OCI-LY7 (cell line): ENCODE measurements around the gene PHRF1. TPM values are rescaled to one million over a fixed set of nuclear protein-coding genes. Genes with fewer than 3 reads are reported as not detected.

ENCODE experiments used
- BruUV-seq: library from RNA; stranded (reverse); fragments of 400-500 nt; replicated peaks from 2 replicates; lab custom pipeline; 2021; lab: Mats Ljungman, UMichigan
- CTCF ChIA-PET: fragments of 300-600 bp; sonication (Branson Sonifier 250); formaldehyde crosslinking; loops from one replicate; lab custom pipeline; 2022; ENCODE audit warnings: antibody characterized with exemption; ENCODE audit not compliant: unreplicated experiment; lab: Charles Lee
- POLR2A ChIA-PET: fragments of 300-600 bp; sonication (Branson Sonifier 250); formaldehyde crosslinking; loops from one replicate; lab custom pipeline; 2022; ENCODE audit warnings: antibody characterized with exemption; lab: Charles Lee
- DNase-seq: peaks from one replicate; pipeline ENCODE4 v3.0.0-alpha.2; 2015; ENCODE audit warnings: low spot score
- H2AFZ ChIP-seq: fragments of 200-600 bp; sonication (generic), shearing (Covaris generic); 2 replicates; pipeline ENCODE4 v1.6.1; 2014; ENCODE audit warnings: mild to moderate bottlenecking, antibody characterized with exemption, low read length, moderate library complexity
- H3K27ac ChIP-seq: fragments of 200-600 bp; sonication (generic); 2 replicates; pipeline ENCODE4 v1.5.1; 2014; ENCODE audit warnings: mixed run types, low read depth, mild to moderate bottlenecking, moderate library complexity, low read length, inconsistent platforms; ENCODE audit not compliant: poor library complexity, severe bottlenecking
- H3K36me3 ChIP-seq: fragments of 200-600 bp; sonication (generic); 2 replicates; pipeline ENCODE4 v1.6.1; 2014; ENCODE audit warnings: mild to moderate bottlenecking, antibody characterized with exemption, low read length, moderate library complexity, mixed read lengths; ENCODE audit not compliant: insufficient read depth
- H3K4me1 ChIP-seq: fragments of 200-600 bp; sonication (generic); 2 replicates; pipeline ENCODE4 v1.5.1; 2014; ENCODE audit warnings: mild to moderate bottlenecking, low read length; ENCODE audit not compliant: insufficient read depth, poor library complexity, severe bottlenecking
- H3K4me2 ChIP-seq: fragments of 200-600 bp; sonication (generic); 2 replicates; pipeline ENCODE4 v1.6.1; 2014; ENCODE audit warnings: mild to moderate bottlenecking, low read length
- H3K4me3 ChIP-seq: fragments of 200-600 bp; sonication (generic); 2 replicates; pipeline ENCODE4 v1.5.1; 2014; ENCODE audit warnings: mild to moderate bottlenecking, low read depth, low read length; ENCODE audit not compliant: poor library complexity, severe bottlenecking
- H3K79me2 ChIP-seq: fragments of 200-600 bp; sonication (generic); 2 replicates; pipeline ENCODE4 v1.6.1; 2016; ENCODE audit warnings: low read depth, mild to moderate bottlenecking, low read length, moderate library complexity, mixed read lengths; ENCODE audit not compliant: insufficient read depth
- H3K9me2 ChIP-seq: fragments of 200-600 bp; sonication (generic); 2 replicates; pipeline ENCODE4 v1.6.1; 2016; ENCODE audit warnings: mild to moderate bottlenecking, low read length, mixed read lengths; ENCODE audit not compliant: insufficient read depth
- H3K9me3 ChIP-seq: fragments of 200-600 bp; sonication (generic); 2 replicates; pipeline ENCODE4 v1.6.1; 2014; ENCODE audit warnings: mild to moderate bottlenecking, mixed run types, low read length, mixed read lengths
- H4K20me1 ChIP-seq: fragments of 200-600 bp; sonication (generic); 2 replicates; pipeline ENCODE4 v1.6.1; 2014; ENCODE audit warnings: mild to moderate bottlenecking, antibody characterized with exemption, low read length, moderate library complexity, mixed read lengths; ENCODE audit not compliant: insufficient read depth
- EZH2phosphoT487 ChIP-seq: fragments of 200-600 bp; sonication (generic); IDR thresholded peaks from 2 replicates; pipeline ENCODE4 v1.6.1; 2018; ENCODE audit warnings: low read depth, borderline replicate concordance, mild to moderate bottlenecking, mixed run types, antibody characterized with exemption, low read length, moderate library complexity, mixed read lengths
- intact Hi-C: fragments of 100-400 bp; cut with micrococcal nuclease; formaldehyde crosslinking; loops from one replicate; pipeline ENCODE4 v1.10.0; 2022; ENCODE audit not compliant: unreplicated experiment
- total RNA-seq, 2 experiments: library from RNA; depleted of rRNA in 1 of 2; stranded (reverse); fragments of >200 nt in 1 of 2; shearing (Covaris generic) in 1 of 2; gene quantifications; 2 replicates each; pipeline ENCODE4 v1.2.3, GENCODE V29; 2014 to 2022
- TF ChIP-seq, protein P1 (sequence below): fragments of 200-600 bp; sonication (generic); conservative IDR thresholded peaks from 2 replicates; pipeline ENCODE4 v1.5.1; 2014; ENCODE audit warnings: mild to moderate bottlenecking, antibody characterized with exemption, low read length, moderate library complexity, mixed read lengths

The PHRF1 gene
- total RNA-seq, 2 experiments from 2014 or later = 25.6 to 45.4 TPM

DNA sequence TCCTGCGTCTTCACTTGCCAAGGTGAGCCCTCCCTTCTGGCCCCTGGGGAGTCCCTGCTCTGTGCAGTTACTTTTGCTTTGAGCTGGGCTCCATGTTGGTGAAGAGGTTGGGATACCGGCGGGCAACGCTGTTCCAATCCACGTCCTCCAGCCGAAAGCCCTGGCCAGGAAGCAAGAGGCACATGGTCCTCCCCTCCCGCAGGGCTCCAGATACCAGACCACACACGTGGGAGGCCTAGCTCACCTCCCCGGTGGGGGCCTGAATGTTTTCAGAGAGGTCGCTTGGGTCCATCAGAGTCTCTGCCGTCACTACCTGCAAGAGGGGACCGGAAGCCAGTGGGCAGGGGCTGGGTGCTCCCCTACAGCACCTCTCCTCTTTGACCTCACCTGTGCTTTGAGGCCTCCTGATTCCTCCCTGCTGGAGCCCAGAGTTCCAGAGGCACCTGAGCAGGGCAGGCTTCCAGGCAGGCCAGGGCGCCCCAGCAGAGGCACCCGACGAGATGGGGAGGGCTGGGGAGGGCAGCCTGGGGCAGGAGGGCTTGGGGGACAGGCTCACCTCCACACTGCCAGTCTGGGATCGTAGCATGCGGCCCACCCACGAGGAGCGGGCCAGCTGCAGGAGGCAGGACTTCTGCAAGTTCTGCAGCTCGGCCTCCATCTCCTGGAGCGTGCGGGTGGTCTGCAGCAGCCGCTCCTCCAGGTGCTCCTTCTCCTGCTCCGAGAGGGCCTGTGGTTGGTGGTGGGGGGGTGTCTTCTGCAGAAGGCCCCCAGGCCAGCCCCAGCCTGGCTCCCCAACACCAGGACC, 18.7 kb upstream of the PHRF1 start:
- Histone ChIP-seq H4K20me1 (no peaks in the 10 kb centered on the region), H3K4me3 (no peak overlapping the region), H3K36me3 (no peaks in the 10 kb centered on the region), H3K9me2 (no peaks in the 10 kb centered on the region), H3K4me2 (no peak overlapping the region), H2AFZ (no peak overlapping the region), H3K9me3 (no peaks in the 10 kb centered on the region), H3K27ac (no peak overlapping the region), H3K4me1 (peaks cover 39% of the 10 kb centered on the region), H3K79me2 (no peaks in the 10 kb centered on the region)
- no peak for TF ChIP-seq EZH2phosphoT487
- TF ChIP-seq, protein P1, sequence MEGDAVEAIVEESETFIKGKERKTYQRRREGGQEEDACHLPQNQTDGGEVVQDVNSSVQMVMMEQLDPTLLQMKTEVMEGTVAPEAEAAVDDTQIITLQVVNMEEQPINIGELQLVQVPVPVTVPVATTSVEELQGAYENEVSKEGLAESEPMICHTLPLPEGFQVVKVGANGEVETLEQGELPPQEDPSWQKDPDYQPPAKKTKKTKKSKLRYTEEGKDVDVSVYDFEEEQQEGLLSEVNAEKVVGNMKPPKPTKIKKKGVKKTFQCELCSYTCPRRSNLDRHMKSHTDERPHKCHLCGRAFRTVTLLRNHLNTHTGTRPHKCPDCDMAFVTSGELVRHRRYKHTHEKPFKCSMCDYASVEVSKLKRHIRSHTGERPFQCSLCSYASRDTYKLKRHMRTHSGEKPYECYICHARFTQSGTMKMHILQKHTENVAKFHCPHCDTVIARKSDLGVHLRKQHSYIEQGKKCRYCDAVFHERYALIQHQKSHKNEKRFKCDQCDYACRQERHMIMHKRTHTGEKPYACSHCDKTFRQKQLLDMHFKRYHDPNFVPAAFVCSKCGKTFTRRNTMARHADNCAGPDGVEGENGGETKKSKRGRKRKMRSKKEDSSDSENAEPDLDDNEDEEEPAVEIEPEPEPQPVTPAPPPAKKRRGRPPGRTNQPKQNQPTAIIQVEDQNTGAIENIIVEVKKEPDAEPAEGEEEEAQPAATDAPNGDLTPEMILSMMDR = no peak
- no peak for DNase-seq
- no TSS peak for BruUV-seq
- CTCF ChIA-PET = no interaction called here
- POLR2A ChIA-PET = no interaction called here
- intact Hi-C loops = loop anchor here (5.0 kb wide), 1 partner anchor 165 kb away; no protein-coding TSS in a partner anchor

DNA sequence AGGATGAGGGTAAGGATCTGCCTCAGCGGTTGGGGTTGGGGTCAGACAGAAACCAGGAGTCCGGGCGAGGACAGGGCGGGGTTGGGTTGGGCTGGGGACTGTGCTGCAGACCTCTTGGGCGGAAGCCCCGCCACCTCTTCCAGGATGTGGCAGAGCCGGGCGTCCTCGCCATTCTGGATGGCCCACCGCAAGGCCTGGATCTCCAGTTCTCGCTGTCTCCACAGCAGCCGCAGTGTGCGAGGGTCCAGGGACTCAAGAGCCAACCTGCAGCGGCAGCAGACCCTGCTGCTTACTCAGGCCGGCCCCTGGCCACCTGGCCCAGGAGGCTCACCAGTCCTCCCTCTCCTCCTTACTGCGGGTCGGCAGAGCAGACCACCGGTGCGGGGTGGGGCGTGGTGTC, 17.8 kb upstream of the PHRF1 start:
- H3K4me3 ChIP-seq = no peak overlapping the region
- no peak overlapping the region for H3K4me2 ChIP-seq
- H3K9me2 ChIP-seq = no peaks in the 10 kb centered on the region
- H4K20me1 ChIP-seq = no peaks in the 10 kb centered on the region
- H3K36me3 ChIP-seq = no peaks in the 10 kb centered on the region
- CTCF ChIA-PET = no interaction called here
- DNase-seq = no peak
- TF ChIP-seq EZH2phosphoT487 = no peak
- TF ChIP-seq, protein P1 = no peak
- POLR2A ChIA-PET = no interaction called here
- no TSS peak for BruUV-seq
- peaks cover 39% of the 10 kb centered on the region for H3K4me1 ChIP-seq
- H2AFZ ChIP-seq = no peak overlapping the region
- H3K9me3 ChIP-seq = no peaks in the 10 kb centered on the region
- intact Hi-C loops = loop anchor here (5.0 kb wide), 1 partner anchor 164 kb away; no protein-coding TSS in a partner anchor
- H3K27ac ChIP-seq = no peak overlapping the region
- no peaks in the 10 kb centered on the region for H3K79me2 ChIP-seq
